ENCODE data around the gene CD200.
A peak's percentile ranks its signal among the peaks of the same experiment; 100 is the strongest.

Gene CD200

GRCh38 chr3:112334691-112335433, 1.9 kb downstream of the CD200 start:
- Mint-ChIP-seq H3K27me3 (ENCODE audit: low read depth) (peaks cover 5% of the 10 kb centered on the region), H3K27ac (peak overlapping the region; percentile 97 to 99 (median 99))
- TF ChIP-seq CTCF (IDR thresholded peaks at IDR 0.05; ENCODE audit: unreplicated experiment in 3 of 3): no peak

GRCh38 chr3:112335434-112335781, 2.5 kb downstream of the CD200 start:
- Mint-ChIP-seq H3K9me3 (no peaks in the 10 kb centered on the region), H3K4me3 (peak overlapping the region; percentile 88 to 95 (median 93)), H3K36me3 (ENCODE audit: low read depth) (peaks cover 30% of the 10 kb centered on the region), H3K27me3 (ENCODE audit: low read depth) (peaks cover 5% of the 10 kb centered on the region), H3K4me1 (peaks cover 29% of the 10 kb centered on the region), H3K27ac (peak overlapping the region; percentile 97 to 99 (median 99))
- no peak for TF ChIP-seq CTCF (IDR thresholded peaks at IDR 0.05; ENCODE audit: unreplicated experiment in 3 of 3)

More at GRCh38 chr3:112334691-112335433, 1.9 kb downstream of the CD200 start:
- Mint-ChIP-seq H3K36me3 (ENCODE audit: low read depth) (peaks cover 26% of the 10 kb centered on the region), H3K4me3 (peak overlapping the region; percentile 88 to 95 (median 93)), H3K4me1 (peaks cover 29% of the 10 kb centered on the region), H3K9me3 (no peaks in the 10 kb centered on the region)

- Mint-ChIP-seq H3K9me3 (peaks cover 3% of the 10 kb centered on the region), H3K27ac (no peak overlapping the region), H3K36me3 (ENCODE audit: low read depth) (peaks cover 54% of the 10 kb centered on the region), H3K4me1 (peaks cover 29% of the 10 kb centered on the region), H3K27me3 (ENCODE audit: low read depth) (peaks cover 5% of the 10 kb centered on the region), H3K4me3 (no peak overlapping the region)
- no peak for TF ChIP-seq CTCF (IDR thresholded peaks at IDR 0.05; ENCODE audit: unreplicated experiment in 3 of 3)
These were observed 5.2 kb downstream of the CD200 start for GRCh38 chr3:112338021-112338726.

GRCh38 chr3:112338727-112339056, 5.7 kb downstream of the CD200 start:
- peaks cover 59% of the 10 kb centered on the region for H3K36me3 Mint-ChIP-seq (ENCODE audit: low read depth)
- no peak overlapping the region for H3K4me3 Mint-ChIP-seq
- H3K27ac Mint-ChIP-seq: no peak overlapping the region
- TF ChIP-seq CTCF (IDR thresholded peaks at IDR 0.05; ENCODE audit: unreplicated experiment in 3 of 3): no peak
- peaks cover 5% of the 10 kb centered on the region for H3K27me3 Mint-ChIP-seq (ENCODE audit: low read depth)
- peaks cover 28% of the 10 kb centered on the region for H3K4me1 Mint-ChIP-seq
- peaks cover 4% of the 10 kb centered on the region for H3K9me3 Mint-ChIP-seq

- no peak overlapping the region for H3K4me3 Mint-ChIP-seq
- no peak overlapping the region for H3K27ac Mint-ChIP-seq
- peaks cover 5% of the 10 kb centered on the region for H3K27me3 Mint-ChIP-seq (ENCODE audit: low read depth)
- peaks cover 24% of the 10 kb centered on the region for H3K4me1 Mint-ChIP-seq
- TF ChIP-seq CTCF (IDR thresholded peaks at IDR 0.05; ENCODE audit: unreplicated experiment in 3 of 3): no peak
- peaks cover 63% of the 10 kb centered on the region for H3K36me3 Mint-ChIP-seq (ENCODE audit: low read depth)
- H3K9me3 Mint-ChIP-seq: peaks cover 7% of the 10 kb centered on the region
These were observed 6.2 kb downstream of the CD200 start for GRCh38 chr3:112339134-112339533.

Measured in nephron (organoid).